Mesenchymal stem cell (in vitro differentiated cells and primary cell): Measurements from ENCODE around the gene ANKHD1.

Experiments used
- DNase-seq: peaks from one replicate; pipeline ENCODE4 v3.0.0-alpha.2; 2013
- H2AFZ ChIP-seq: one replicate; pipeline ENCODE4 v1.6.1; 2013; ENCODE audit warnings: low read depth, mild to moderate bottlenecking, control low read depth, inconsistent platforms, low read length, moderate library complexity
- H2AK5ac ChIP-seq: 2 replicates; pipeline ENCODE4 v1.6.1; 2013; ENCODE audit warnings: low read length, moderate library complexity, mild to moderate bottlenecking, inconsistent platforms; ENCODE audit not compliant: severe bottlenecking
- H2BK120ac ChIP-seq: one replicate; pipeline ENCODE4 v1.6.1; 2013; ENCODE audit warnings: low read depth, mild to moderate bottlenecking, inconsistent platforms, low read length, moderate library complexity
- H2BK12ac ChIP-seq, 2 experiments: one replicate each; pipeline ENCODE4 v1.6.1; 2013; ENCODE audit warnings: inconsistent platforms in 2 of 2, low read length in 2 of 2, mild to moderate bottlenecking in 2 of 2, moderate library complexity in 2 of 2, control low read depth in 1 of 2
- H2BK15ac ChIP-seq: one replicate; pipeline ENCODE4 v1.6.1; 2013; ENCODE audit warnings: mild to moderate bottlenecking, low read depth, inconsistent platforms; ENCODE audit not compliant: poor library complexity, severe bottlenecking
- H2BK5ac ChIP-seq: 2 replicates; pipeline ENCODE4 v1.6.1; 2013; ENCODE audit warnings: low read depth, mild to moderate bottlenecking, low read length, control low read depth, inconsistent platforms; ENCODE audit not compliant: poor library complexity, severe bottlenecking
- H3K14ac ChIP-seq, 2 experiments: one replicate each; pipeline ENCODE4 v1.6.1; 2013; ENCODE audit warnings: inconsistent platforms in 2 of 2, low read length in 2 of 2, control low read depth in 1 of 2, mild to moderate bottlenecking in 1 of 2, moderate library complexity in 1 of 2
- H3K18ac ChIP-seq, 2 experiments: one replicate each; pipeline ENCODE4 v1.6.1; 2013; ENCODE audit warnings: inconsistent platforms in 2 of 2, low read length in 2 of 2, control low read depth in 1 of 2, low read depth in 1 of 2, mild to moderate bottlenecking in 1 of 2
- H3K23ac ChIP-seq, 2 experiments: one replicate each; pipeline ENCODE4 v1.6.1; 2013; ENCODE audit warnings: inconsistent platforms in 2 of 2, low read length in 2 of 2, mild to moderate bottlenecking in 2 of 2, moderate library complexity in 2 of 2, control low read depth in 1 of 2
- H3K27ac ChIP-seq: 2 replicates; pipeline ENCODE4 v1.5.1; 2013; ENCODE audit warnings: mild to moderate bottlenecking, moderate library complexity, low read length, control low read depth, inconsistent platforms; ENCODE audit not compliant: poor library complexity, severe bottlenecking
- H3K27me3 ChIP-seq, 2 experiments: 2 replicates each; pipeline versions ENCODE4 v1.6.1 to v1.7.0; 2013; ENCODE audit warnings: low read length in 2 of 2, mild to moderate bottlenecking in 2 of 2, moderate library complexity in 2 of 2, control low read depth in 1 of 2, inconsistent platforms in 1 of 2; ENCODE audit not compliant: control insufficient read depth in 1 of 2, insufficient read depth in 1 of 2
- H3K36me3 ChIP-seq, 2 experiments: 2 replicates each; pipeline versions ENCODE4 v1.6.1 to v1.7.0; 2013; ENCODE audit warnings: low read length in 2 of 2, control low read depth in 1 of 2, inconsistent platforms in 1 of 2, low read depth in 1 of 2, mild to moderate bottlenecking in 1 of 2; ENCODE audit not compliant: insufficient read depth in 2 of 2, control insufficient read depth in 1 of 2
- H3K4ac ChIP-seq, 2 experiments: one replicate each; pipeline ENCODE4 v1.6.1; 2013; ENCODE audit warnings: inconsistent platforms in 2 of 2, low read length in 2 of 2, mild to moderate bottlenecking in 2 of 2, moderate library complexity in 2 of 2, control low read depth in 1 of 2, low read depth in 1 of 2
- H3K4me1 ChIP-seq: 2 replicates; pipeline ENCODE4 v1.6.1; 2013; ENCODE audit warnings: low read depth, low read length, control low read depth; ENCODE audit not compliant: control insufficient read depth, insufficient read depth
- H3K4me2 ChIP-seq: 2 replicates; pipeline ENCODE4 v1.6.1; 2013; ENCODE audit warnings: low read length, mild to moderate bottlenecking, inconsistent platforms; ENCODE audit not compliant: poor library complexity, severe bottlenecking
- H3K4me3 ChIP-seq, 2 experiments: 2 replicates each; pipeline versions ENCODE4 v1.5.1 to v1.7.0; 2013; ENCODE audit warnings: low read length in 2 of 2, mild to moderate bottlenecking in 2 of 2, control low read depth in 1 of 2, low read depth in 1 of 2; ENCODE audit not compliant: insufficient read depth in 1 of 2
- H3K79me1 ChIP-seq: replicated peaks from 2 replicates; pipeline ENCODE4 v1.6.1; 2013; ENCODE audit warnings: mild to moderate bottlenecking, control low read depth, low read length, inconsistent platforms; ENCODE audit not compliant: poor library complexity, severe bottlenecking
- H3K9ac ChIP-seq: 2 replicates; pipeline ENCODE4 v1.7.0; 2013; ENCODE audit warnings: mild to moderate bottlenecking, low read length, moderate library complexity
- H3K9me3 ChIP-seq: 2 replicates; pipeline ENCODE4 v1.7.0; 2013; ENCODE audit warnings: mild to moderate bottlenecking, low read length; ENCODE audit not compliant: control insufficient read depth
- H4K8ac ChIP-seq: one replicate; pipeline ENCODE4 v1.6.1; 2013; ENCODE audit warnings: inconsistent platforms, mild to moderate bottlenecking, low read length, moderate library complexity
- H4K91ac ChIP-seq: one replicate; pipeline ENCODE4 v1.6.1; 2013; ENCODE audit warnings: mild to moderate bottlenecking, low read length, inconsistent platforms
- WGBS: methylation state at CpG from one replicate; pipeline ENCODE4 v1.1.7; 2013; ENCODE audit warnings: mixed read lengths; 5-methylcytosine and 5-hydroxymethylcytosine counted together

ANKHD1 gene

GRCh38 chr5:140399979-140400729 lies 1.5 kb upstream of the ANKHD1 start:
- no peak for DNase-seq
- H4K8ac ChIP-seq: no peak overlapping the region
- peak overlapping the region; percentile 74 to 92 for H3K4me3 ChIP-seq
- H2AK5ac ChIP-seq: no peak overlapping the region
- no peaks in the 10 kb centered on the region for H3K9me3 ChIP-seq
- H2BK120ac ChIP-seq: no peak overlapping the region
- no peaks in the 10 kb centered on the region for H3K27me3 ChIP-seq
- H3K9ac ChIP-seq: peak overlapping the region; percentile 83
- peak overlapping the region; percentile 51 for H3K4me2 ChIP-seq
- no peak overlapping the region for H3K23ac ChIP-seq
- no peak overlapping the region for H3K18ac ChIP-seq
- H2BK12ac ChIP-seq: peak overlapping the region in 1 of 2 experiments; percentile 0
- peaks cover 5% of the 10 kb centered on the region for H3K4me1 ChIP-seq
- H3K79me1 ChIP-seq: no peaks in the 10 kb centered on the region
- H3K14ac ChIP-seq: no peak overlapping the region
- no peak overlapping the region for H4K91ac ChIP-seq
- H3K36me3 ChIP-seq: no peaks in the 10 kb centered on the region
- no peak overlapping the region for H2BK15ac ChIP-seq
- H2BK5ac ChIP-seq: no peak overlapping the region
- no peak overlapping the region for H3K27ac ChIP-seq
- peak overlapping the region; percentile 95 for H2AFZ ChIP-seq
- 52% methylated on average over 19 of the region's 25 CpGs for WGBS
- H3K4ac ChIP-seq: no peak overlapping the region

- Histone ChIP-seq H3K4me1 (peaks cover 5% of the 10 kb centered on the region), H3K23ac (no peak overlapping the region), H2BK15ac (no peak overlapping the region), H3K9me3 (no peaks in the 10 kb centered on the region), H3K14ac (no peak overlapping the region), H3K18ac (peak overlapping the region; percentile 83 to 95), H3K4ac (no peak overlapping the region), H4K91ac (no peak overlapping the region), H3K27ac (peak overlapping the region; percentile 90), H4K8ac (peak overlapping the region; percentile 78), H2BK12ac (peak overlapping the region in 1 of 2 experiments; percentile 0), H2BK5ac (no peak overlapping the region), H2BK120ac (no peak overlapping the region), H3K4me2 (peak overlapping the region; percentile 51), H3K9ac (peak overlapping the region; percentile 83), H2AFZ (peak overlapping the region; percentile 95), H3K27me3 (no peaks in the 10 kb centered on the region), H2AK5ac (no peak overlapping the region), H3K79me1 (no peaks in the 10 kb centered on the region), H3K4me3 (peak overlapping the region; percentile 74 to 92), H3K36me3 (no peaks in the 10 kb centered on the region)
- DNase-seq: peak; percentile 99
- WGBS: under 1% methylated on average over 54 of the region's 54 CpGs
Measured at GRCh38 chr5:140400730-140401361, 787 bp upstream of the ANKHD1 start.

- Histone ChIP-seq H3K9me3 (no peaks in the 10 kb centered on the region), H3K27ac (peak overlapping the region; percentile 48), H3K4ac (peak overlapping the region; percentile 83 to 91), H3K4me1 (peaks cover 5% of the 10 kb centered on the region), H3K4me3 (peak overlapping the region; percentile 88 to 99), H2BK12ac (peak overlapping the region in 1 of 2 experiments; percentile 54), H2BK120ac (no peak overlapping the region), H3K14ac (peak overlapping the region in 1 of 2 experiments; percentile 94), H3K79me1 (no peaks in the 10 kb centered on the region), H2AK5ac (no peak overlapping the region), H2AFZ (peak overlapping the region; percentile 76), H3K27me3 (no peaks in the 10 kb centered on the region), H2BK5ac (no peak overlapping the region), H3K9ac (peak overlapping the region; percentile 94), H3K36me3 (peaks cover 0 to 7% of the 10 kb centered on the region in 2 experiments), H3K23ac (peak overlapping the region in 1 of 2 experiments; percentile 27), H3K18ac (peak overlapping the region; percentile 81 to 91), H4K8ac (peak overlapping the region; percentile 98), H3K4me2 (peak overlapping the region; percentile 94), H4K91ac (peak overlapping the region; percentile 80), H2BK15ac (peak overlapping the region; percentile 94)
- DNase-seq: peak; percentile 73
- WGBS: 9% methylated on average over 35 of the region's 36 CpGs
Measured at GRCh38 chr5:140402258-140403074, 833 bp downstream of the ANKHD1 start.
